OCI-LY1 (cell line): ENCODE data around the gene TINAG.
"Not testable (repeated sequence)": the region's sequence is repeated elsewhere in the genome, so short reads cannot be mapped to it uniquely, and the experiment has no call there.

Experiments used
- H2AFZ ChIP-seq: fragments of 200-600 bp; sonication (generic), shearing (Covaris generic); 2 replicates; pipeline ENCODE4 v1.6.0; 2014; ENCODE audit warnings: antibody characterized with exemption, mild to moderate bottlenecking, low read length
- H3F3A ChIP-seq: fragments of 200-600 bp; sonication (generic), shearing (Covaris generic); 2 replicates; pipeline ENCODE4 v1.6.0; 2014; ENCODE audit warnings: mild to moderate bottlenecking, antibody characterized with exemption, low read length, moderate library complexity; ENCODE audit not compliant: insufficient read depth
- H3K27ac ChIP-seq: fragments of 200-600 bp; sonication (generic); 2 replicates; pipeline ENCODE4 v1.5.1; 2014; ENCODE audit warnings: low read length, mixed run types, mild to moderate bottlenecking, low read depth; ENCODE audit not compliant: poor library complexity, severe bottlenecking
- H3K27me3 ChIP-seq: fragments of 200-600 bp; sonication (generic); 2 replicates; pipeline ENCODE4 v1.6.0; 2014; ENCODE audit warnings: antibody characterized with exemption, mild to moderate bottlenecking, low read length, moderate library complexity; ENCODE audit not compliant: insufficient read depth
- H3K36me3 ChIP-seq: fragments of 200-600 bp; sonication (generic); 2 replicates; pipeline ENCODE4 v1.6.1; 2014; ENCODE audit warnings: mild to moderate bottlenecking, antibody characterized with exemption, low read length, moderate library complexity, mixed read lengths; ENCODE audit not compliant: insufficient read depth
- H3K4me1 ChIP-seq: fragments of 200-600 bp; sonication (generic); 2 replicates; pipeline ENCODE4 v1.5.1; 2014; ENCODE audit warnings: mild to moderate bottlenecking, low read length, moderate library complexity; ENCODE audit not compliant: insufficient read depth, severe bottlenecking
- H3K4me2 ChIP-seq: fragments of 200-600 bp; sonication (generic), shearing (Covaris generic); 2 replicates; pipeline ENCODE4 v1.6.1; 2014; ENCODE audit warnings: low read length
- H3K4me3 ChIP-seq: fragments of 200-600 bp; sonication (generic); 2 replicates; pipeline ENCODE4 v1.5.1; 2014; ENCODE audit warnings: low read length, low read depth, mild to moderate bottlenecking, mixed read lengths; ENCODE audit not compliant: poor library complexity, severe bottlenecking
- H3K79me2 ChIP-seq: fragments of 200-600 bp; shearing (Covaris generic); 2 replicates; pipeline ENCODE4 v1.6.1; 2016; ENCODE audit warnings: mixed run types, low read length, mixed read lengths; ENCODE audit not compliant: insufficient read depth
- H3K9ac ChIP-seq: fragments of 200-600 bp; sonication (generic), shearing (Covaris generic); 2 replicates; pipeline ENCODE4 v1.6.1; 2014; ENCODE audit warnings: mild to moderate bottlenecking, low read length, mixed read lengths
- H3K9me2 ChIP-seq: fragments of 200-600 bp; sonication (generic), shearing (Covaris generic); 2 replicates; pipeline ENCODE4 v1.6.1; 2014; ENCODE audit warnings: low read depth, mild to moderate bottlenecking, low read length, mixed read lengths
- H3K9me3 ChIP-seq: fragments of 200-600 bp; shearing (Covaris generic); 2 replicates; pipeline ENCODE4 v1.6.1; 2014; ENCODE audit warnings: low read length, mixed read lengths
- H4K20me1 ChIP-seq: fragments of 200-600 bp; sonication (generic), shearing (Covaris generic); 2 replicates; pipeline ENCODE4 v1.6.0; 2016; ENCODE audit warnings: mild to moderate bottlenecking, low read length; ENCODE audit not compliant: insufficient read depth
- CTCF ChIP-seq: fragments of 200-600 bp; sonication (generic), shearing (Covaris generic); IDR thresholded peaks from 2 replicates; pipeline ENCODE4 v1.5.1; 2017; ENCODE audit warnings: mild to moderate bottlenecking, antibody characterized with exemption, low read length, moderate library complexity, mixed read lengths
- EZH2 ChIP-seq: fragments of 200-600 bp; sonication (generic), shearing (Covaris generic); IDR thresholded peaks from 2 replicates; pipeline ENCODE4 v1.8.0; 2017; ENCODE audit warnings: borderline replicate concordance, mixed run types, mild to moderate bottlenecking, antibody characterized with exemption, low read length, moderate library complexity, mixed read lengths

Gene TINAG

GRCh38 chr6:54320871-54321270 lies 12.6 kb downstream of the TINAG start:
- Histone ChIP-seq H3K9me3 (no peaks in the 10 kb centered on the region), H3K27ac (no peak overlapping the region), H3K36me3 (no peaks in the 10 kb centered on the region), H3K4me1 (no peaks in the 10 kb centered on the region), H3K79me2 (no peaks in the 10 kb centered on the region), H3K9ac (no peak overlapping the region), H3F3A (no peaks in the 10 kb centered on the region), H3K4me2 (no peak overlapping the region), H3K4me3 (no peak overlapping the region), H3K9me2 (no peaks in the 10 kb centered on the region), H2AFZ (no peak overlapping the region), H4K20me1 (no peaks in the 10 kb centered on the region), H3K27me3 (no peaks in the 10 kb centered on the region)
- no peak for TF ChIP-seq CTCF
- no peak for TF ChIP-seq EZH2

- H3K4me2 ChIP-seq, result no peak overlapping the region
- H3F3A ChIP-seq, result no peaks in the 10 kb centered on the region
- no peak overlapping the region for H3K9ac ChIP-seq
- no peak overlapping the region for H3K4me3 ChIP-seq
- H3K36me3 ChIP-seq, result no peaks in the 10 kb centered on the region
- no peak overlapping the region for H3K27ac ChIP-seq
- TF ChIP-seq EZH2 (no peak), CTCF (no peak)
- no peaks in the 10 kb centered on the region for H3K9me3 ChIP-seq
- no peak overlapping the region for H2AFZ ChIP-seq
- no peaks in the 10 kb centered on the region for H3K4me1 ChIP-seq
- no peaks in the 10 kb centered on the region for H3K27me3 ChIP-seq
- no peaks in the 10 kb centered on the region for H3K9me2 ChIP-seq
- no peaks in the 10 kb centered on the region for H4K20me1 ChIP-seq
- no peaks in the 10 kb centered on the region for H3K79me2 ChIP-seq
Measured at GRCh38 chr6:54327631-54328030, 19.4 kb downstream of the TINAG start.

GRCh38 chr6:54331571-54331970 lies 23.3 kb downstream of the TINAG start:
- H3K9ac ChIP-seq, H3K27me3 ChIP-seq, H3F3A ChIP-seq, H3K9me2 ChIP-seq, H3K4me3 ChIP-seq, H2AFZ ChIP-seq, H4K20me1 ChIP-seq, H3K36me3 ChIP-seq, H3K27ac ChIP-seq, H3K9me3 ChIP-seq, H3K4me1 ChIP-seq, H3K79me2 ChIP-seq, H3K4me2 ChIP-seq: not testable (repeated sequence)

GRCh38 chr6:54335871-54336270 lies 27.6 kb downstream of the TINAG start:
- TF ChIP-seq EZH2, result no peak
- TF ChIP-seq CTCF, result no peak
- no peaks in the 10 kb centered on the region for H3F3A ChIP-seq
- H3K27ac ChIP-seq, result no peak overlapping the region

More at GRCh38 chr6:54335871-54336270, 27.6 kb downstream of the TINAG start:
- Histone ChIP-seq H2AFZ (no peak overlapping the region), H3K4me1 (no peaks in the 10 kb centered on the region), H3K27me3 (no peaks in the 10 kb centered on the region), H3K4me3 (no peak overlapping the region), H3K9me3 (no peaks in the 10 kb centered on the region), H3K36me3 (no peaks in the 10 kb centered on the region), H3K9me2 (no peaks in the 10 kb centered on the region), H4K20me1 (no peaks in the 10 kb centered on the region), H3K9ac (no peak overlapping the region), H3K4me2 (no peak overlapping the region), H3K79me2 (no peaks in the 10 kb centered on the region)
